ENCODE measurements around the gene CGB3.

Gene CGB3

GRCh38 chr19:48988286-48988685, 35.8 kb downstream of the CGB3 start:
- no peak for DNase-seq (ENCODE audit: low spot score)

- DNase-seq (ENCODE audit: low spot score): no peak
These were observed 36.8 kb downstream of the CGB3 start for GRCh38 chr19:48987323-48987722.

- DNase-seq (ENCODE audit: low spot score): no peak
These were observed 37.9 kb downstream of the CGB3 start for GRCh38 chr19:48986211-48986610.

GRCh38 chr19:48985711-48986110, 38.4 kb downstream of the CGB3 start:
- DNase-seq (ENCODE audit: low spot score): no peak

GRCh38 chr19:48982280-48982679, 41.9 kb downstream of the CGB3 start:
- DNase-seq (ENCODE audit: low spot score): no peak

DNA sequence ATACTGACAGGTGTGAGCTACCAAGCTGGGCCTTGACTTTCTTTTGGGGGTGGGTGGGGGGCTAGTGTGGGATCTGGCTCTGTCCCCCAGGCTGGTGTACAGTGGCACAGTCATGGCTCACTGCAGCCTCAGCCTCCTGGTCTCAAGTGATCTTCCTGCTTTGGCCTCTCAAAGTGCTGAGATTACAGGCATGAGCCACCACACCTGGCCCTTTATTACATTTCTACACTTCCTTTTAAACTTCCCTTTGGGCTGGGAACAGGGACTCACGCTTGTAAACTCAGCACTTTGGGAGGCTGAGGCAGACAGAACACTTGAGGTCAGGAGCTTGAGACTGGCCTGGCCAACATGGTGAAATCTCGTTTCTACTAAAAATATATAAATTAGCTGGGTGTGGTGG, 47.1 kb downstream of the CGB3 start:
- no peak for DNase-seq (ENCODE audit: low spot score)

GRCh38 chr19:48975947-48976847, 47.9 kb downstream of the CGB3 start:
- no peak for DNase-seq (ENCODE audit: low spot score)

Measured in HuH-7 (cell line).